OCI-LY1 (cell line): ENCODE data around the gene SIX2.

Experiments
- H2AFZ ChIP-seq: fragments of 200-600 bp; sonication (generic), shearing (Covaris generic); 2 replicates; pipeline ENCODE4 v1.6.0; 2014; ENCODE audit warnings: antibody characterized with exemption, mild to moderate bottlenecking, low read length
- H3F3A ChIP-seq: fragments of 200-600 bp; sonication (generic), shearing (Covaris generic); 2 replicates; pipeline ENCODE4 v1.6.0; 2014; ENCODE audit warnings: mild to moderate bottlenecking, antibody characterized with exemption, low read length, moderate library complexity; ENCODE audit not compliant: insufficient read depth
- H3K27ac ChIP-seq: fragments of 200-600 bp; sonication (generic); 2 replicates; pipeline ENCODE4 v1.5.1; 2014; ENCODE audit warnings: low read length, mixed run types, mild to moderate bottlenecking, low read depth; ENCODE audit not compliant: poor library complexity, severe bottlenecking
- H3K27me3 ChIP-seq: fragments of 200-600 bp; sonication (generic); 2 replicates; pipeline ENCODE4 v1.6.0; 2014; ENCODE audit warnings: antibody characterized with exemption, mild to moderate bottlenecking, low read length, moderate library complexity; ENCODE audit not compliant: insufficient read depth
- H3K36me3 ChIP-seq: fragments of 200-600 bp; sonication (generic); 2 replicates; pipeline ENCODE4 v1.6.1; 2014; ENCODE audit warnings: mild to moderate bottlenecking, antibody characterized with exemption, low read length, moderate library complexity, mixed read lengths; ENCODE audit not compliant: insufficient read depth
- H3K4me1 ChIP-seq: fragments of 200-600 bp; sonication (generic); 2 replicates; pipeline ENCODE4 v1.5.1; 2014; ENCODE audit warnings: mild to moderate bottlenecking, low read length, moderate library complexity; ENCODE audit not compliant: insufficient read depth, severe bottlenecking
- H3K4me2 ChIP-seq: fragments of 200-600 bp; sonication (generic), shearing (Covaris generic); 2 replicates; pipeline ENCODE4 v1.6.1; 2014; ENCODE audit warnings: low read length
- H3K4me3 ChIP-seq: fragments of 200-600 bp; sonication (generic); 2 replicates; pipeline ENCODE4 v1.5.1; 2014; ENCODE audit warnings: low read length, low read depth, mild to moderate bottlenecking, mixed read lengths; ENCODE audit not compliant: poor library complexity, severe bottlenecking
- H3K79me2 ChIP-seq: fragments of 200-600 bp; shearing (Covaris generic); 2 replicates; pipeline ENCODE4 v1.6.1; 2016; ENCODE audit warnings: mixed run types, low read length, mixed read lengths; ENCODE audit not compliant: insufficient read depth
- H3K9ac ChIP-seq: fragments of 200-600 bp; sonication (generic), shearing (Covaris generic); 2 replicates; pipeline ENCODE4 v1.6.1; 2014; ENCODE audit warnings: mild to moderate bottlenecking, low read length, mixed read lengths
- H3K9me2 ChIP-seq: fragments of 200-600 bp; sonication (generic), shearing (Covaris generic); 2 replicates; pipeline ENCODE4 v1.6.1; 2014; ENCODE audit warnings: low read depth, mild to moderate bottlenecking, low read length, mixed read lengths
- H3K9me3 ChIP-seq: fragments of 200-600 bp; shearing (Covaris generic); 2 replicates; pipeline ENCODE4 v1.6.1; 2014; ENCODE audit warnings: low read length, mixed read lengths
- H4K20me1 ChIP-seq: fragments of 200-600 bp; sonication (generic), shearing (Covaris generic); 2 replicates; pipeline ENCODE4 v1.6.0; 2016; ENCODE audit warnings: mild to moderate bottlenecking, low read length; ENCODE audit not compliant: insufficient read depth
- CTCF ChIP-seq: fragments of 200-600 bp; sonication (generic), shearing (Covaris generic); IDR thresholded peaks from 2 replicates; pipeline ENCODE4 v1.5.1; 2017; ENCODE audit warnings: mild to moderate bottlenecking, antibody characterized with exemption, low read length, moderate library complexity, mixed read lengths
- EZH2 ChIP-seq: fragments of 200-600 bp; sonication (generic), shearing (Covaris generic); IDR thresholded peaks from 2 replicates; pipeline ENCODE4 v1.8.0; 2017; ENCODE audit warnings: borderline replicate concordance, mixed run types, mild to moderate bottlenecking, antibody characterized with exemption, low read length, moderate library complexity, mixed read lengths

SIX2 gene

GRCh38 chr2:45046786-45047185, 37.5 kb upstream of the SIX2 start:
- H3K4me1 ChIP-seq = no peaks in the 10 kb centered on the region
- H3K9ac ChIP-seq = no peak overlapping the region
- H4K20me1 ChIP-seq = no peaks in the 10 kb centered on the region
- no peaks in the 10 kb centered on the region for H3K36me3 ChIP-seq
- no peaks in the 10 kb centered on the region for H3F3A ChIP-seq
- no peak overlapping the region for H3K27ac ChIP-seq
- no peaks in the 10 kb centered on the region for H3K9me2 ChIP-seq
- TF ChIP-seq EZH2 (no peak), CTCF (no peak)
- no peak overlapping the region for H2AFZ ChIP-seq
- no peak overlapping the region for H3K4me3 ChIP-seq
- H3K4me2 ChIP-seq = no peak overlapping the region
- H3K27me3 ChIP-seq = no peaks in the 10 kb centered on the region
- no peaks in the 10 kb centered on the region for H3K9me3 ChIP-seq
- no peaks in the 10 kb centered on the region for H3K79me2 ChIP-seq

DNA sequence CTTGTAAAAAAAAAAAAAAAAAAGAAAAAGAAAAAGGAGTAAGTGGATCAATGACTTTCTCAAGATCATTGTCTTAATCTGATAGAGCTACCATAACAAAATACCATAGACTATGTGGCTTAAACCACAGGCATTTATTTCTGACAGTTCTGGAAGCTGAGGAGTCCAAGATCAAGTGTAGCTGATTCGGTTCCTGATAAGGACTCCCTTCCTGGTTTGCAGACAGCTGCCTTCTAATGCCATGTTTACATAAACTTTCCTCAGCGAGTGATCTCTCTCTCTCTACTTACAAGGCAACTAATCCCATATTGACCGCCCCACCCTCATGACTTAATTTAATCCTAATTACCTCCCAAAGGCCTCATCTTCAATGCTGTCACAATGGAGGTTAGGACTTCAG, 36.5 kb upstream of the SIX2 start:
- no peak for TF ChIP-seq CTCF
- no peak for TF ChIP-seq EZH2
- no peaks in the 10 kb centered on the region for H3F3A ChIP-seq
- no peak overlapping the region for H3K4me3 ChIP-seq
- no peaks in the 10 kb centered on the region for H4K20me1 ChIP-seq
- no peaks in the 10 kb centered on the region for H3K9me2 ChIP-seq
- no peaks in the 10 kb centered on the region for H3K79me2 ChIP-seq
- no peaks in the 10 kb centered on the region for H3K36me3 ChIP-seq
- H3K9ac ChIP-seq = no peak overlapping the region
- no peak overlapping the region for H2AFZ ChIP-seq
- no peak overlapping the region for H3K27ac ChIP-seq
- H3K4me2 ChIP-seq = no peak overlapping the region
- H3K9me3 ChIP-seq = no peaks in the 10 kb centered on the region
- no peaks in the 10 kb centered on the region for H3K4me1 ChIP-seq
- no peaks in the 10 kb centered on the region for H3K27me3 ChIP-seq

DNA sequence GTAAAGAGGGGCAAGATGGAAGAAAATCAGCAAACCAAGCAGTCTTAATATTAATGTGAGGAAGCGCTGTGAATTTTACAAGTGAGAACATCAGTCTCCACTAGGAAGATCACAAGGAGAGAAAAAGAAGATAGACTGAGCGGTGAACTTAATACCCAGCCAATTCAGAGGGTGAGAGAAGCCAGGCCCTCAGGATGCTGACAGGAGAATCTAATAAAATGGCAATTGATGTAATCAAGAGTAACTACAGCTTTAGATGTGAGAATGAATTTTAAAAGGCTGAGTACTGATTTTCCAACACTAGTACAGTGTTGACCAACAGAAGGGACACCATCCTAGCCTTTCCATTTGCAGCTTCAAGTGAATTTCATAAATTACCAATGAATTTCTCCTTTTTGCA, 35.7 kb upstream of the SIX2 start:
- Histone ChIP-seq H4K20me1 (no peaks in the 10 kb centered on the region), H3F3A (no peaks in the 10 kb centered on the region), H3K4me3 (no peak overlapping the region), H3K4me1 (no peaks in the 10 kb centered on the region), H3K9ac (no peak overlapping the region), H3K9me3 (no peaks in the 10 kb centered on the region), H3K79me2 (no peaks in the 10 kb centered on the region), H3K36me3 (no peaks in the 10 kb centered on the region), H2AFZ (no peak overlapping the region), H3K9me2 (no peaks in the 10 kb centered on the region), H3K4me2 (no peak overlapping the region), H3K27me3 (no peaks in the 10 kb centered on the region), H3K27ac (no peak overlapping the region)
- TF ChIP-seq CTCF = no peak
- TF ChIP-seq EZH2 = no peak
